HK-2 (cell line): Measurements from ENCODE around the gene PCNX2.
"Not testable (repeated sequence)": the region's sequence is repeated elsewhere in the genome, so short reads cannot be mapped to it uniquely, and the experiment has no call there.

Experiments used
- DNase-seq: peaks from one replicate; pipeline ENCODE4 v3.0.0-alpha.2; 2018; ENCODE audit not compliant: unreplicated experiment

The PCNX2 gene

DNA sequence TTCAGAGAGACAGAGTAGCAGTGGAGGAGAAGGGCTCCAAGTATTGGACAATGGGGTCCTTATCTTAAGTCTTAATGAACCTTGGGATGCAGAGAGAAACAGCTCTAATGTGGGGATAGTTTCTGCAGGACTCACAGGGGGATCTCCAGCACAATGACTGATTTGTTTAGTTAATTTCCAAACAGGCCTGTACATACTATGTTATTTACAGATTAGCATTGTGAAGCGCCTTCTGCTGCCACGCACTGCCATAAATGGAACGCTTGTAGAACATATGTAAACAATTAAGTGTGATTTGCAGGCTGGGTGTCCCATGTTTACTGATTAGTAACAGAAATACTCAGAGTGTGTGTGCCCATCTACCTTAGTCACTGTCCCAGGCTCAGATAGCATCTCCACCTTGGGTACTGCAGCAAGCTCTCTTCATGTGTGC, 289.0 kb downstream of the PCNX2 start:
- DNase-seq = no peak

GRCh38 chr1:233006108-233006507, 289.4 kb downstream of the PCNX2 start:
- no peak for DNase-seq

- DNase-seq = no peak
Observed at GRCh38 chr1:233005703-233006102, 289.8 kb downstream of the PCNX2 start.

DNA sequence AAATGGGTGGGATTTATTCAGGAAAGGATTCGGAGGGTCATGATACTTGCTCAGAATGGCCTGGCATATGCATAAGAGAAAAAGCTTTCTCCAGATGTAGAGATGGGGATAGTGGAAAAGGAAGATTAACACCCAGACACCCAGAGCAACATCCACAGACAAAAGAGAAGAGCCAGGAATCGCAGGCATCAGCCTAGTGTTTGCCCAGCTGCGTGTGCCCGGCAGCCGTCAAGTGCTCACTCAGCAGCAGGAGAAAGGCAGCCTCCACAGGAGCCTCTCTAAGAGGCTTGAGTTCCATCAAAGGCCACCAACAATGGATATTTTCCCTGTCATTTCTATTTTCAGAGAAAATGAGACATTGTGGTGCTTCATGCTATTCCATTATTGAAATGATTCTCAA, 290.4 kb downstream of the PCNX2 start:
- no peak for DNase-seq

- DNase-seq = no peak
Observed at GRCh38 chr1:233004451-233004850, 291.1 kb downstream of the PCNX2 start.

GRCh38 chr1:233003638-233004037, 291.9 kb downstream of the PCNX2 start:
- DNase-seq = not testable (repeated sequence)

DNA sequence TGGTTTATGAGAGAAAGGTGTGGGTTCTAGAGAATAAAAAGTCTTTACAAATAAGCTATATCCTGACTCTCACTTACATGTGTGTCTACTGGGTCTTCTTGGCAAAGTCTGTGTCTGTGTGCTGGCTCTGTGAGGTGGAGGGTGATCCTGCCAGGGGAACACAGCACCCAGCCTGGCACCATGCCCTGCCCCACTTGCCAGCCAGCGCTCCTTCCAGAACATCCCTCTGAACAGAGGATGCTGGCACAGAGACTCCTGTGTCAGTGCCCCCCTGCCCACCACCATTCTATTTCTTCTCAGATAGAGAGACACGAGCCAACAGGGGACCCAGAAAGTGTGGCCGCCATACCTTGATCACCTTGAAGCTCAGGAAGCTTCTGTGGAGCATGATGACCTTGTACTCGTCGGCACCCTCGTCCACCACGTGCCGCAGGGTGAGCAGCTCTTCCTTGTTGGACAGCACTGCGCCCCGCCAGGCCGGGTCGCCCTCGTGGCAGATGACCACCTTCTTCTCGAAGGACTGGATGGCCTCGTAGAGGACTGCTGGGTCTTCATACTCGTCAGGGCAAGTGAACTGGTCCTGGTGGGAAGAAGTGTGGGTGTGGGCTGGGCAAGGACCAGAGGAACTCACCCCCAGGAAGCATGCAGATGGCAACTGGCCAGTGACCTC, 295.4 kb downstream of the PCNX2 start:
- DNase-seq = no peak

GRCh38 chr1:232998646-232999045, 296.9 kb downstream of the PCNX2 start:
- DNase-seq = no peak

DNA sequence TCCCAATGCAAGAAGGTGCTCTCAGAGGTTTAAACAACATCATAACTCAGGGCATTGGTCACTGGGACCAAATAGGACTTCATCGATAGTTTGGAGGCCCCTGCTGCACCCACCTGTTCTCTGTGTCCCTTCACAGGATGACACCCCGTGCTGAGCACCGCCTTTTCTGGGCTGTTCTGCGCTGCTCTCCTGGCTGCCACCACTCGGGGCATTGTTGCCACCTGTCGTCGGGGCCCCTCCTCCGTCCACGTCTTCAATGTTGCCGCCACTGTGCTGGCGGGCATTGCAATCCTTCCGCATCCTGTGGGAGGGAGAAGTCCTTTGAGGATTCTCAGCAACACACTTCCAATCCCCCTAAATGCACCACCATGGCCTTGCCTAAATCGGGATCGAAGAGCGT, 297.4 kb downstream of the PCNX2 start:
- no peak for DNase-seq

DNA sequence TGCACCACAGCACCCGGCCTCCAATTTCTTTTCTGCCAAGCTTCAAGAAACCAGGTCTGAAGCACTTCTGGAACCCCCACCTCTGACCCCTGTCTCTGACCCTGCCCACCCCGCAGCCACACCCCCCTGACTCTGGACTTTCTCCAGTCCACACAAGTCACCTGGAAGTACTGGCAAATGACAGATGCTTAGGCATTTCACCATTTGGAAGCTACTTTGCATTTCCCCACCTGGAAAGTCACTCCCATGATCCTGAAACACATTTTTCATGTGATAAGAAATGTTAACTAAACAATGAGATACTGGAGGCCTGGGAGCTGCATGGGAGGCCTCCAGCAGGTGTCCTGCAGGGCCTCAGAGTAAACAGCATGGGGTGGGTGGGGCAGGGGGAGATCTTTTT, 299.4 kb downstream of the PCNX2 start:
- DNase-seq = no peak

GRCh38 chr1:232995189-232995588, 300.3 kb downstream of the PCNX2 start:
- DNase-seq = no peak

DNA sequence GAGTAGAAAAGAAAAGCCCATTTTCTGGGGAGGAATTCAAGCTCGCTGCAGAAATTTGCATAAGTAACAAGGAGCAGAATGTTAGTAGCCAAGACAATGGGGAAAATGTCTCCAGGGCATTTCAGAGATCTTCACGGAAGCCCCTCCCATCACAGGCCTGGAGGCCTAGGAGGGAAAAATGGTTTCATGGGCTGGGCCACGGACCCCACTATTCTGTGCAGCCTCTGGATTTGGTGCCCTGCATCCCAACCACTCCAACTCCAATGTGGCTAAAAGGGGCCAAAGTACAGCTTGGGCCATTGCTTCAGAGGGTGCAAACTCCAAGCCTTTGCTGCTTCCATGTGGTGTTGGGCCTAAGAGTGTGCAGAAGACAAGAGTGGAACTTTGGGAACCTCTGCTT, 302.0 kb downstream of the PCNX2 start:
- DNase-seq = no peak

- no peak for DNase-seq
Observed at GRCh38 chr1:232992227-232992626, 303.3 kb downstream of the PCNX2 start.

GRCh38 chr1:232991238-232991637, 304.3 kb downstream of the PCNX2 start:
- no peak for DNase-seq

- no peak for DNase-seq
Observed at GRCh38 chr1:232990176-232991128, 305.1 kb downstream of the PCNX2 start.

DNA sequence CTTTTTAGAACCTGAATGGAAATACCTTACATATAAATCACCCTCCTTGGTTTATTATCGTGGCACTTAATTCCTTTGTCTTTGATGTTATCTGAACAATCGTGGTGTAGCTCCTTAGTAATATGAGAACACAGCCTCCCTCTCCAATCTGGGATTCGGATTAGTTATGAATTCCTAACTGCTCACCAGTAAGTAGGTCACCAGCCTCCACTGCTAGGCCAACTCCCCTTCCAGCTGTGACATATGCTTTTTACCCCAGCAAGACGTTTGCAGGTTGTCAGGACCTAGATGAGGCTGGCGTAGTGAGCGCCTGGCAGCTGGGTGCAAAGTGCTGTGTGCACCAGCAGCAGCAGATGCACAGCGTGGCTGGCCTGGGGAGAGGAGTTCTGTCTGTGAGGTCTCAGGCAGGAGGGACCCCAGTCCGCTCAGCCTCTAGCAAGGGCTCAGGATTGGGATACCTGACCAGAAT, 306.9 kb downstream of the PCNX2 start:
- DNase-seq = no peak

GRCh38 chr1:232987774-232988140, 307.8 kb downstream of the PCNX2 start:
- no peak for DNase-seq

DNA sequence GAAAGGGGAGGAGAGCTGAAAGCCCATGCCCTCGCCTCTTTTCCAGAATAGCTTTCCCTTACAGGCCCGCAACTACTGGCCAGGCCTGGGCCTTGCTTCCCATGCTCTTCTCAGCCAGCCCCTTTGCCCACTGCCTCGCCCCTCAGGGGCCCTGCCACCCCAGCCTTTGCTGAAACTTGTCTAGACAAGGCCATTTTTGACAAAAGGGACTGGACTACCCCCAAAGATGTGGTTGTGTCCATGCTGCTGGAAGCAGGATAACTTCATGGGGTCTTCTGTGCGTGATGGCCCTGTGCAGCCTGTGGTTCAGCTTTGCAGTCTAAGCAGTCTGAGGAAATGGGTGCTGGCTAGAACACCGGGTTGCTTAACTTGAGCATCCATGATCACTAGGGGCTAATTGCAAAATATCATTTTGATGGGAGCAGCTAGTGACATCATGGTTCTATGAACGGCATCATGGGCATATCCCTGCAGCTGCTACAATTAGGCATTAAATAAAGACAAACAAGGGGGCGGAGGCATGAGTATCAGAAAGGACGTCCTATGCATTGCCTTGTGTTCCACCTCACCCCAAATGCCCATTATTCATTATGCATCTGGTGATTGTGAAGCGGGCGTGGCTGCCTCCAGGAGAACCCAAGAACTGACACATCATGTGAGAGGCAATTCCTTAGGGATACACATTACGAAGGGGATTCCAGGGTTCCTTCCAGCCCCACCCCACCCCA, 308.3 kb downstream of the PCNX2 start:
- no peak for DNase-seq

GRCh38 chr1:232986527-232986922, 309.0 kb downstream of the PCNX2 start:
- DNase-seq = no peak

GRCh38 chr1:232985882-232986526, 309.5 kb downstream of the PCNX2 start:
- DNase-seq = no peak

GRCh38 chr1:232984577-232985425, 310.7 kb downstream of the PCNX2 start:
- no peak for DNase-seq
